Right renal cortex interstitium (tissue), 3 donors: ENCODE results near the gene SLC6A16. TPM values are rescaled to one million over a fixed set of nuclear protein-coding genes. Genes with fewer than 3 reads are reported as not detected.
"Not testable (repeated sequence)": the region's sequence is repeated elsewhere in the genome, so short reads cannot be mapped to it uniquely, and the experiment has no call there.

Experiments
- DNase-seq, 3 donors: peaks; one replicate each; pipeline ENCODE4 v3.0.0-alpha.2; 2013; ENCODE audit warnings: low read depth in 3 of 3, low spot score in 2 of 3
- polyA plus RNA-seq, 3 donors: library from polyadenylated mRNA; unstranded; fragments of 120-200 nt; gene quantifications; one replicate each; pipeline ENCODE4 v1.2.1, GENCODE V29; 2013; ENCODE audit not compliant: insufficient read length in 3 of 3

The SLC6A16 gene
- polyA plus RNA-seq, 3 donors: 2.4 to 2.6 (median 2.6) TPM

DNA sequence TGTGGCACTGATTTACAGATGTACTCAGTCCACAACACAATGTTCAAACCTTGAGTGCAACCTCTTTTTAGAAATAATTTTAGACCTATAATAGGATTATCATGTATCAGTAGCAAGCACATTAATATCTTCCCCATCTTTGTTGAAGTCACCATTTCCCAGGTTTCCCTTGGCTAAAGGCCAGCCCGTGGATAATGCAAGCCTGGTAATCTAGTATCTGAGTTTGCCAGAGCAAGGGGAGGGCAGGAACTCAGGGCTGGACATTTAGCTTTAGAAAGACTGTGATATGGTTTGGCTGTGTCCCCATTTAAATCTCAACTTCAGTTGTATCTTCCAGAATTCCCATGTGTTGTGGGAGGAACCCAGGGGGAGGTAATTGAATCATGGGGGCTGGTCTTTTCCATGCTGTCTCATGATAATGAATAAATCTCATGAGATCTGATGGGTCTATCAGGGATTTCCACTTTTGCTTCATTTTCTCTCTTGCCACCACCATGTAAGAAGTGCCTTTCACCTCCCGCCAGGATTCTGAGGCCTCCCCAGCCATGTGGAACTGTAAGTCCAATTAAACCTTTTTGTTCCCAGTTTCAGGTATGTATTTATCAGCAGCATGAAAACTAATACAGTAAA lies 37.7 kb downstream of the SLC6A16 start:
- no peak for DNase-seq

DNA sequence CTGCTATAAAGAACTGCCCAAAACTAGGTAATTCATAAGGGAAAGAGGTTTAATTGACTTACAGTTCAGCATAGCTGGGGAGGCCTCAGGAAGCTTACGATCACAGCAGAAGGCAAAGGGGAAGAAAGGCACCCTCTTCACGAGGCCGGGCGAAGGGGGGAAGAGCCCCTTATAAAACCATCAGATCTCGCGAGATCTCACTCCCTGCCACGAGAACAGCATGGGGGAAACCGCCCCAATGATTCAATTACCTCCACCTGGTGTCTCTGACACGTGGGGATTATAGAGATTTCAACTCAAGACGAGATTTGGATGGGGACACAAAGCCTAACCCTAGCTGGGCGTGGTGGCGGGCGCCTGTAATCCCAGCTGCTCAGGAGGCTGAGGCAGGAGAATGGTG lies 42.8 kb downstream of the SLC6A16 start:
- DNase-seq: no peak

DNA sequence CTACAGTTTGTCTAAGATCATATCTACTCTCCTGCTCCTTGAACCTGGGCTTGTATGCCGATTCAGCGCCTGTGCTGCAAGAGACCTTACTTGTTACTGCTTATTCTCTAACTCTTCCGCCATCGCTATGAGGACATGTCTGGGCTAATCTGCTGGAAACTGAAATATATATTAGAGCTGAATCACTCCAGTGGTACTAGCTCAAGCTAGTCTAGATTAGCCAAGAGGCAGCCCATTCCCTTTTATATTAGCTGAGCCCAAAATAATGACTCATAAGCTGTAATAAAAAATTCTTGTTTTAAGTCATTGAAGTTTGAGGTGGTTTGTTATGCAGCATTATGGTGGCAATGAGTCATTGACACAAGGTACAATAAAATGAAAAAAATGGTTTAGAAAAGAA lies 52.8 kb downstream of the SLC6A16 start:
- no peak for DNase-seq

DNA sequence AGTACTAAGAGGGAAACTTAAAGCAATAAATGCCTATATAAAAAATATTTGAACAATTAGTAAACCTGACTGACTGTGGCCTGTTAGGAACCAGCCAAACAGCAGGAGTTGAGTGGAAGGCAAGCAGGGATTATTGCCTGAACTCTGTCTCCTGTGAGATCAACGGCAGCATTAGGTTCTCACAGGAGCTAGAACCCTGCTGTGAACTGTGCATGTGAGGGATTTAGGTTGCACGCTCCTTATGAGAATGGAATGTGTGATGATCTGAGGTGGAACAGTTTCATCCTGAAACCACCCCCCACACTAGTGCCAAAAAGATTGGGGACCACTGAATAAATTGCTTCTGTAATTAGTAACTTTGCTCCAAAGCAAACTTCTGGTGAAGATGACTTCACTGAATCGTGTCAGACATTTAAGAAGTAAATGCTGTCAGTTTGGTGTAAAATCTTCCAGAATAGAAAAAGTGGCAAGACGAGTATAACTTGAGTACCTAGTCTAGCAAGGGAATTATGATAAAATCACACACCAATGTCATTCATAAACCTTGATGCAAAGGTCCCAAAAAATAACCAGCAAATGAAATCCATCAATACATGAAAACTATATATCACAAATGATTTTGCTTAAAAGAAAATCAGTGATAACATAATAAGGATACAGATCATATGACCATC lies 53.8 kb downstream of the SLC6A16 start:
- no peak for DNase-seq

DNA sequence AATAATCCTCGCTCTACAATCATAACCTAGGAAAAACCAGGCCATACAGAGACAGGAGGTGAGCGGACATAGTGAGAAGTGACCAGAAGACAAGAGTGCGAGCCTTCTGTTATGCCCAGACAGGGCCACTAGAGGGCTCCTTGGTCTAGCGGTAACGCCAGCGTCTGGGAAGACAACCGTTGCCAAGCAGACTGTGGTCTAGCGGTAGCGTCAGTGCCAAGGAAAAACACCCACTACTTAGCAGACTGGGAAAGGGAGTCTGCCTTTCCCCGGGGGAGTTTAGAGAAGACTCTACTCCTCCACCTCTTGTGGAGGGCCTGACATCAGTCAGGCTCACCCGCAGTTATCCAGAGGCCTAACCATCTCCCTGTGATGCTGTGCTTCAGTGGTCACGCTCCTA lies 58.6 kb downstream of the SLC6A16 start:
- DNase-seq: not testable (repeated sequence)

DNA sequence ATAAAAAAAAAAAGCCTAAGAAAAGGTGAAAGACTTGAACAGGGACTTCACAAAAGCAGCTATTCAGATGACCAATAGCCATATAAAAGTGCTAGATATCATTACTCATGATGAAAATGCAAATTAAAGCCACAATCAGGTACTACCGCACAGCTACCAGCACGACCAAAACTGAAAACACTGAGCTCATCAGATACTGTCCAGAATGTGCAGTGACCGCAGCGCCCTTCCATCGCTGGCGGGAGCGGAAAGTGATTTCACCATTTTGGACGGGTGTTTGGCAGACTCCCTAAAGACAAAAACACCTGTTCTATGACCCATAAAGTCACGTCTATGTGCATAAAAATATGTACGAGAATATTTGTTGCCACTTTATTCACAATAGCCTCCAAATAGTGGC lies 60.7 kb downstream of the SLC6A16 start:
- DNase-seq: no peak

DNA sequence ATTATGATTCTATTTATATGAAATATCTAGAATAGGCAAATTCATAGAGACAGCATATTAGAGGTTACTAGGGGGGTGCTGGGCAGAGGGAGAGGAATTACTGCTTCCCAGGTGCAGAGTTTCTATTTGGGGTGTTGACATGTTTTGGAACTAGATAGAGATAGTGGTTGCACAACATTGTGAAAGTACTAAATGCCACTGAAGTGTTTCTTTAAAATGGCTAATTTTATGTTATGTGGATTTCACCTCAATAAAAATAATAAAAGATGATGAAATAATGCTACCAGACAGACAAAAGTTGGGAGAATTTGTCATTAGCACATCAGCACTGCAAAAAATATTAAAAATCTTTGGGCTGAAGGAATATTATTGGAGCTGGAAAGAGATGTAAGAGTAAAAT lies 63.4 kb downstream of the SLC6A16 start:
- DNase-seq: no peak

DNA sequence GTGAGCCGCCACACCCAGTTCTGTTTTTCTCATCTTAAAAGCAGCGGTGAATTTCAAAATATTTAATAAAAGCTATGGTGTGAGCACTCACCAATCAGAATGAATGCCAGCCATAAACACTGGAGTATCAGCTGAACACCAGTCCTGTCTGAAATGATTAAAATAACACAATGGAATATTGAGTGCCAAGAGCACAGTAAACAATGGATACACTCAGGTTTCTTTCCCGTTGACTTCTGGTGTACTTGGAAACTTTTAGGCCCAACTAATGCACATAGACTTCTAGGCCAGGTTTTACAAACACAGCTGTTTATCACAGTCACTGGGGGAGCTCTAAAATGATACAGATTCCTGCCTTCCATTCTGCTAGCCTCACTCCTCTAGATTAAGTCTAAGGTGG lies 68.3 kb downstream of the SLC6A16 start:
- no peak for DNase-seq

DNA sequence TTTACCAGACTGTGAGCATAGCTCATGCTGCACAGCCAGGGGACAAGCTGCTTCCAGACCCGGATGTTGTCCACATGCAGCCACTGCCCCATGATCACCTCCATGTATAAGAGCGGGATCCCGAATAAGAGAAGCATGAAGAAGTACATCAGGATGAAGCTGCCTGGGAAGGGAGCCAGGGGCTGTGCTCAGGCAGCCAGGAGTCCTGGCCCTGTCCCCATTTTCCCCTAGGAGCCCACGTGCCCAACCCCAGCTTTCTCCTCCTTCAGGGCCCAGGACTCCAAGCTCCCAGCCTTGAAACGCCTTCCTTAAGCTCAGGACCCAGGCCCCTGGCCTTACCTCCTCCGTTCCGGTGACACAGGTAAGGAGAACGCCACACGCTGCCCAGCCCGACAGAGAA lies 69.3 kb downstream of the SLC6A16 start:
- DNase-seq: no peak

DNA sequence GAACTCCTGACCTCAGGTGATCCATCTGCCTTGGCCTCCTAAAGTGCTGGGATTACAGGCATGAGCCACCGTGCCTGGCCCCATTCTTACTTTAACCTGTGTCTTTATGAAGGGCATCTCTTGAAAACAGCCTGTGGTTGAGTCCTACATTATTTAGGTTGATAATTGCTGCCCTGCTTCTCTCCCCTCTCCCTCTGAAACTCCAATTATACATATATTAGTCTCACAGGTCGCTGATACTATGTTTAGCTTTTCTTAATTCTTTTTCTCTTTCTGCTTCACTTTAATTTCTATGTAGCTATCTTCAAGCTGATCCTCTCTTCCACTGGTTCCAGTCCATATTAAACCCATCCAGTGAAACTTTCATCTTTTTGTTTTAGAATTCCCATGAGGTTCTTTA lies 75.1 kb downstream of the SLC6A16 start:
- DNase-seq: no peak

DNA sequence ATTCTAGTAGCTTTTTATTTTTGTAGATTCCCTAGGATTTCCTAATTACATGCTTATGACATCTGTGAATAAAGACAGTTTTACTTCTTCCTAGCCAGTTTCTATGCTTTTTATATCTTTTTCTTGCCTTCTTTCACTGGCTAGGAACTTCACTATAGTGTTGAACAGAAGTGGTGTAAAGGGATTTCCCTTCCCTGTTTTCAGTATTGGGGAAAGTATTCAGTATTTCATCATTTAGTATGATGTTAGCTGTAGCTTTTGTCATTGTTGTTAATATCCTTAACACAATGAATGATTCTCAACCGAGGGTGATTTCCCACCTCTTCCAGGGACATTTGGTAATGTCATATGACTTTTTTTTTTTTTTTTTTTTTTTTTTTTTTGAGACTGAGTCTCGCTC lies 77.3 kb downstream of the SLC6A16 start:
- DNase-seq: no peak

DNA sequence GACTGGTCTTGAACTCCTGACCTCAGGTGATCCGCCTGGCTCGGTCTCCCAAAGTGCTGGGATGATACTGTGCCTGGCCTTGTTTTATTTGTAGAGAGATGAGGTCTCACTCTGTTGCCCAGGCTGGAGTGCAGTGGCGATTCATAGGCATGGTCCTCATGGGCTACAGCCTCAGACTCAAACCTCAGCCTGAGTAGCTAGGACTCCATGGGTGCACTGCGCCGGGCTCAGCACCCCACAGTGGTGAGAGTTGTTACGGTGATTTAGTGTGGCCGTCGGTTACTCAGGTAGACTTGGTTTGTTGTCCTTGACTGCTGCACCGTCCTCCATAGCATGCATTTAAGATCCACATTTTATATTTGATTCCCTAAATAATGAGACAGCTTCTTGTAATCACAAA lies 80.7 kb downstream of the SLC6A16 start:
- no peak for DNase-seq

DNA sequence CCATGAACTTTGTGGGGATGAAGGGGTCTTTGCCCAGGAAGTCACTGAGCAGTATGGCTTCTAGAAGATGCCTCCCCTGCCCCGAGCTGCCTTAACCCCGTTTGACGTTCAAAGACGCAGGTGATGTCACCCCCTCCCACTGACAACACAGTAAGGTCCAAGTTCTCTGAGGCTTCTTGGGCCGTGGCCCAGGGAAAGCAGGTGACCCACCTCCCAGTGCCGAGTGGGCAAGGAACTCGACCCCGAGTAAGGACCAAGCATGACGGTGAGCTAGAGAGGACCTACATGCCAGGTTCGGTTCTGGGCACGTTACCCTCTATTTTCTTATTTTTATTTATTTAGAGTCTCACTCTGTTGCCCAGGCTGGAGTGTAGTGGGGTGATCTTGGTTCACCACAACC lies 81.3 kb downstream of the SLC6A16 start:
- no peak for DNase-seq

DNA sequence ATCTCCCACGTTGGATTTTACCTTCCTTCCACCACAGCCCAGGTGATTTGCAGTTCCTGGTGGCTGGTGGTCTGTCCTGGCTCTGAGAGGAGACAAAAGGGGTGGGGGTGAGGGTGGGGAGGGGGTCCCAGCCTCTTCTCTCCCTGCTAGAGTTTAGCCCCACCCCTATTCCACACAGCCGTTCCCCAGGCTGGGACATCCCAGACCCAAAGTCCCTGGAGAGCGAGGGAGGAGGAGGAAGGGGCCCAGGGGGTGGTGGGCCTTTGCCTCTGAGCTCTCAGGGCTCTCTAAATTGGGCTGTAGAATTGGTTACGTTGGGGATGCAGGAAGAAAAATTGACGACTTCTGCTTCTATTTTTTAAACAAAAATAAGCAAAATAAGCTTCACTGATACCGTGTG lies 81.9 kb downstream of the SLC6A16 start:
- no peak for DNase-seq

DNA sequence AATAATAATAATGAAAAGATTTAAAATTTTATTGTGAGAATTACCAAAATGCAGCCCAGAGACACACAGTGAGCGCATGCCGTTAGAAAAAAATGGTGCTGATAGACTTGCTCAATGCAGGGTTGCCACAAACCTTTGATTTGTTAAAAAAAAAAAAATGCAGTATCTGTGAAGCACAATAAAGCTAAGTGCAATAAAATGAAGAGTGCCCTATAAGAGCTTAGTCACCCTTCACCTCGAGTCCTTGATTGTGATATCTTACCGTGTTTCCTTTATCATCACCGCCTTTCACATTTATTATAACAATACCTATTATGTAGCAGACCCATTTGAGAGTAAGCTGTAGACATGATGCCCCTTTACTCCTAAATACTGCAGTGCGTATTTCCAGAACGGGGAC lies 83.2 kb downstream of the SLC6A16 start:
- DNase-seq: no peak

Other genes with a start within 250 kb of the SLC6A16 start
- gene SNRNP70, start 239.7 kb downstream of the SLC6A16 start, polyA plus RNA-seq: 100 to 1,000 TPM; 243 to 292 (median 271) TPM
- gene LIN7B, start 210.8 kb downstream of the SLC6A16 start, polyA plus RNA-seq: 1 to 10 TPM; 6.5 to 6.7 (median 6.6) TPM
- gene C19orf73, start 206.0 kb downstream of the SLC6A16 start, polyA plus RNA-seq: under 1 TPM; 0.39 to 0.80 (median 0.74) TPM
- gene PPFIA3, start 205.6 kb downstream of the SLC6A16 start, polyA plus RNA-seq: 1 to 10 TPM; 4.6 to 5.4 (median 4.9) TPM
- gene HRC, start 169.8 kb downstream of the SLC6A16 start, polyA plus RNA-seq: 10 to 100 TPM; 29.8 to 36.1 (median 35.5) TPM
- gene TRPM4, start 167.4 kb downstream of the SLC6A16 start, polyA plus RNA-seq: 10 to 100 TPM; 19.8 to 25.4 (median 20.0) TPM
- 10 to 100 TPM; 32.7 to 37.7 (median 36.9) TPM for gene CD37, start 10.2 kb upstream of the SLC6A16 start, polyA plus RNA-seq
- gene TEAD2, start 37.2 kb upstream of the SLC6A16 start, polyA plus RNA-seq: 10 to 100 TPM; 86.1 to 89.1 (median 86.1) TPM
- 1 to 10 TPM; 4.5 to 5.3 (median 4.7) TPM for gene DKKL1, start 38.7 kb upstream of the SLC6A16 start, polyA plus RNA-seq
- gene KASH5, start 63.1 kb upstream of the SLC6A16 start, polyA plus RNA-seq: under 1 TPM; 0.14 to 0.45 (median 0.18) TPM
- gene PTH2, start 98.2 kb upstream of the SLC6A16 start, polyA plus RNA-seq: not detected
- not detected for gene GFY, start 100.2 kb upstream of the SLC6A16 start, polyA plus RNA-seq
- gene SLC17A7, start 116.3 kb upstream of the SLC6A16 start, polyA plus RNA-seq: under 1 TPM; 0.25 to 0.33 (median 0.31) TPM
- 10 to 100 TPM; 81.1 to 84.9 (median 84.7) TPM for gene PIH1D1, start 126.6 kb upstream of the SLC6A16 start, polyA plus RNA-seq
- 10 to 100 TPM; 14.5 to 15.0 (median 14.8) TPM for gene ALDH16A1, start 128.0 kb upstream of the SLC6A16 start, polyA plus RNA-seq
- gene FLT3LG, start 149.0 kb upstream of the SLC6A16 start, polyA plus RNA-seq: 1 to 10 TPM; 2.6 to 3.2 (median 2.7) TPM
- 1,000 to 10,000 TPM; 2,089 to 2,580 (median 2,270) TPM for gene RPL13A, start 162.4 kb upstream of the SLC6A16 start, polyA plus RNA-seq
- 1,000 to 10,000 TPM; 2,847 to 3,056 (median 2,982) TPM for gene RPS11, start 171.2 kb upstream of the SLC6A16 start, polyA plus RNA-seq
- gene FCGRT, start 187.5 kb upstream of the SLC6A16 start, polyA plus RNA-seq: 100 to 1,000 TPM; 219 to 252 (median 230) TPM
- gene RCN3, start 202.8 kb upstream of the SLC6A16 start, polyA plus RNA-seq: 10 to 100 TPM; 10.0 to 10.9 (median 10.2) TPM